K562 (cell line): ENCODE measurements around the gene AURKB. TPM values are rescaled to one million over a fixed set of nuclear protein-coding genes. Genes with fewer than 3 reads are reported as not detected.

ENCODE experiments used
- ATF6 ChIP-seq: sonication (generic); formaldehyde crosslinking; IDR thresholded peaks from 2 replicates; pipeline ENCODE4 v1.4.0; 2020; ENCODE audit warnings: mild to moderate bottlenecking, missing genetic modification reagents
- BACH1 ChIP-seq: fragments of 200-800 bp; sonication (Bioruptor generic); IDR thresholded peaks from 2 replicates; pipeline ENCODE4 v1.6.1; 2016; ENCODE audit warnings: missing genetic modification characterization, missing compliant biosample characterization
- BCOR ChIP-seq: fragments of 450-650 bp; IDR thresholded peaks from 2 replicates; pipeline ENCODE4 v1.6.1; 2016
- BRD4 ChIP-seq: fragments of 200-600 bp; sonication (generic); IDR thresholded peaks from 2 replicates; pipeline ENCODE4 v1.6.1; 2017; ENCODE audit warnings: inconsistent platforms
- BRF2 ChIP-seq: IDR thresholded peaks from 3 replicates; pipeline ENCODE4 v1.6.1; 2011; ENCODE audit warnings: borderline replicate concordance, mild to moderate bottlenecking; ENCODE audit not compliant: insufficient read length, insufficient read depth
- CBX1 ChIP-seq: sonication (generic); IDR thresholded peaks from 2 replicates; pipeline ENCODE4 v1.6.1; 2016; ENCODE audit warnings: antibody characterized with exemption, low read depth, mild to moderate bottlenecking
- FOXP4 ChIP-seq: sonication (generic); formaldehyde crosslinking; IDR thresholded peaks from 2 replicates; pipeline ENCODE4 v1.8.0; 2022; ENCODE audit warnings: mild to moderate bottlenecking, missing genetic modification reagents, borderline replicate concordance
- MXD1 ChIP-seq: fragments of 250-450 bp; sonication (Bioruptor Pico); IDR thresholded peaks from 2 replicates; pipeline ENCODE4 v1.8.0; 2021; ENCODE audit warnings: borderline replicate concordance, mild to moderate bottlenecking, moderate library complexity; ENCODE audit not compliant: poor library complexity, severe bottlenecking
- MYNN ChIP-seq, 2 experiments: sonication (generic); formaldehyde crosslinking in 1 of 2; IDR thresholded peaks; 2 replicates each; pipeline versions ENCODE4 v1.5.0 to v1.6.1; 2016 to 2020; ENCODE audit warnings: antibody characterized with exemption in 1 of 2, missing genetic modification reagents in 1 of 2
- NFE2L1 ChIP-seq: fragments of 450-650 bp; IDR thresholded peaks from 2 replicates; pipeline ENCODE4 v1.6.1; 2016; ENCODE audit warnings: missing genetic modification characterization, low read depth, mild to moderate bottlenecking, missing compliant biosample characterization, moderate library complexity, borderline replicate concordance
- SP1 ChIP-seq: sonication (generic); formaldehyde crosslinking; IDR thresholded peaks from 2 replicates; pipeline ENCODE4 v1.8.1; 2022; ENCODE audit warnings: mild to moderate bottlenecking, missing genetic modification reagents
- VEZF1 ChIP-seq: fragments of 200-800 bp; sonication (Bioruptor generic); IDR thresholded peaks from 2 replicates; pipeline ENCODE4 v1.6.1; 2017; ENCODE audit warnings: missing genetic modification characterization, missing compliant biosample characterization
- ZFP36 ChIP-seq: fragments of 150-350 bp; IDR thresholded peaks from 2 replicates; pipeline ENCODE4 v1.6.1; 2018; ENCODE audit warnings: low read length, low read depth; ENCODE audit not compliant: partially characterized antibody
- polyA plus RNA-seq, 8 experiments: library from polyadenylated mRNA; depleted of rRNA in 4 of 8; stranded (reverse) in 5 of 8; unstranded in 3 of 8; fragments of >200 nt; fragmentation: Nextera tagmentation in 2 of 8; fragmentation: Illumina TruSeq in 1 of 8; extraction: Ambion mirVana in 2 of 8; extraction: Trizol in 1 of 8; gene quantifications; 2 replicates each; pipeline versions ENCODE4 v1.2.1 to v1.2.3, GENCODE V29; 2011 to 2014; ENCODE audit warnings: inconsistent platforms in 1 of 8, missing spikeins in 1 of 8
- total RNA-seq, 7 experiments: library from RNA; depleted of rRNA in 6 of 7; stranded (reverse); fragments of >200 nt in 6 of 7; fragmentation: Illumina TruSeq in 2 of 7; extraction: Trizol in 2 of 7; gene quantifications; 2 replicates each; pipeline versions ENCODE4 v1.2.1 to v1.2.3, GENCODE V29; 2011 to 2021; ENCODE audit warnings: low replicate concordance in 1 of 7

The AURKB gene
- total and polyA plus RNA-seq, 9 of the 15 experiments (the other 6 are each of a cell fraction or from before 2014, with no cell fraction given) = 27.2 to 114 (median 74.8) TPM

- TF ChIP-seq FOXP4 (CRISPR knock-in tag) = 0 out of 2 replicates have a peak, but pooled peaks have one; percentile 52
- TF ChIP-seq CBX1 = peak; percentile 42; the same call in 1 of the 2 replicates
- TF ChIP-seq MYNN (IDR thresholded peaks at IDR 0.05) = no peak
- no peak for TF ChIP-seq MYNN (CRISPR knock-in tag; IDR thresholded peaks at IDR 0.05)
- peak; percentile 53 for TF ChIP-seq BCOR
- TF ChIP-seq BACH1 (tag) = no peak
- TF ChIP-seq VEZF1 = peak; percentile 23; the same call in 1 of the 2 replicates
- TF ChIP-seq BRF2 = no peak
- TF ChIP-seq SP1 (CRISPR knock-in tag) = peak; percentile 52; the same call in 1 of the 2 replicates
- 0 out of 2 replicates have a peak, but pooled peaks have one; percentile 9 for TF ChIP-seq BRD4
- peak; percentile 33; the same call in 1 of the 2 replicates for TF ChIP-seq ATF6 (CRISPR knock-in tag)
- TF ChIP-seq NFE2L1 (tag) = no peak
- no peak for TF ChIP-seq MXD1 (CRISPR knock-in tag)
- no peak for TF ChIP-seq ZFP36
Observed at GRCh38 chr17:8185582-8186445, 24.6 kb downstream of the AURKB start (continued).
